Measurements from ENCODE around the gene SIRPA. TPM values are rescaled to one million over a fixed set of nuclear protein-coding genes. Genes with fewer than 3 reads are reported as not detected.

Gene SIRPA
- total RNA-seq, 2 experiments from 2014 or later, result 0.60 to 0.64 TPM

GRCh38 chr20:1933465-1933870 is 38.3 kb downstream of the SIRPA start:
- Mint-ChIP-seq H3K36me3 (ENCODE audit: low read depth) (no peaks in the 10 kb centered on the region), H3K27me3 (peaks cover 62% of the 10 kb centered on the region), H3K4me3 (no peak overlapping the region), H3K4me1 (ENCODE audit: low read depth) (no peaks in the 10 kb centered on the region), H3K9me3 (no peaks in the 10 kb centered on the region), H3K27ac (no peak overlapping the region)
- no peaks in the 10 kb centered on the region for H3K4me1 ChIP-seq (ENCODE audit: insufficient read depth, low read length)
- no peak overlapping the region for H3K4me3 ChIP-seq (ENCODE audit: low read length)
- intact Hi-C loops (cut with DNase I, micrococcal nuclease), result no loop called here
- no peak overlapping the region for H3K27ac ChIP-seq (ENCODE audit: low read depth in 1 of 2, low read length in 2 of 2)
- ChIA-PET CTCF (no interaction called here), POLR2A (no interaction called here)
- ATAC-seq (ENCODE audit: poor library complexity) (no peak), DNase-seq (peak in 1 of 14 experiments; percentile 14)
- TF ChIP-seq CTCF (IDR thresholded peaks at IDR 0.05), result no peak
- H3K9me3 ChIP-seq (ENCODE audit: control insufficient read depth in 1 of 2, insufficient read depth in 1 of 2, low read length in 2 of 2), result no peaks in the 10 kb centered on the region
- peaks cover 9 to 13% of the 10 kb centered on the region in 2 experiments for H3K27me3 ChIP-seq (ENCODE audit: control insufficient read depth in 1 of 2, insufficient read depth in 2 of 2, low read length in 2 of 2)
- H3K36me3 ChIP-seq (ENCODE audit: insufficient read depth, low read length), result no peaks in the 10 kb centered on the region

GRCh38 chr20:1934156-1934555 is 38.9 kb downstream of the SIRPA start:
- H3K27ac Mint-ChIP-seq, result no peak overlapping the region

GRCh38 chr20:1934721-1935573 is 39.7 kb downstream of the SIRPA start:
- Histone ChIP-seq H3K9me3 (ENCODE audit: control insufficient read depth in 1 of 2, insufficient read depth in 1 of 2, low read length in 2 of 2) (no peaks in the 10 kb centered on the region), H3K4me1 (ENCODE audit: insufficient read depth, low read length) (no peaks in the 10 kb centered on the region), H3K4me3 (ENCODE audit: low read length) (no peak overlapping the region), H3K27me3 (ENCODE audit: control insufficient read depth in 1 of 2, insufficient read depth in 2 of 2, low read length in 2 of 2) (peaks cover 8 to 9% of the 10 kb centered on the region in 2 experiments), H3K36me3 (ENCODE audit: insufficient read depth, low read length) (no peaks in the 10 kb centered on the region), H3K27ac (ENCODE audit: low read depth in 1 of 2, low read length in 2 of 2) (no peak overlapping the region)
- no peak overlapping the region for H3K27ac Mint-ChIP-seq
- no peaks in the 10 kb centered on the region for H3K4me1 Mint-ChIP-seq (ENCODE audit: low read depth)
- intact Hi-C loops (cut with DNase I, micrococcal nuclease), result no loop called here
- H3K4me3 Mint-ChIP-seq, result no peak overlapping the region
- H3K9me3 Mint-ChIP-seq, result no peaks in the 10 kb centered on the region
- TF ChIP-seq CTCF (IDR thresholded peaks at IDR 0.05), result no peak
- no peaks in the 10 kb centered on the region for H3K36me3 Mint-ChIP-seq (ENCODE audit: low read depth)
- DNase-seq (peak in 2 of 14 experiments; percentile 28 to 31), ATAC-seq (ENCODE audit: poor library complexity) (no peak)
- ChIA-PET CTCF (no interaction called here), POLR2A (no interaction called here)
- H3K27me3 Mint-ChIP-seq, result peaks cover 50% of the 10 kb centered on the region

More at GRCh38 chr20:1934156-1934555, 38.9 kb downstream of the SIRPA start:
- CTCF ChIA-PET, result no interaction called here
- no peak for TF ChIP-seq CTCF (IDR thresholded peaks at IDR 0.05)
- H3K36me3 ChIP-seq (ENCODE audit: insufficient read depth, low read length), result no peaks in the 10 kb centered on the region
- no peak overlapping the region for H3K4me3 ChIP-seq (ENCODE audit: low read length)
- no peak overlapping the region for H3K27ac ChIP-seq (ENCODE audit: low read depth in 1 of 2, low read length in 2 of 2)
- POLR2A ChIA-PET, result no interaction called here
- no peaks in the 10 kb centered on the region for H3K4me1 ChIP-seq (ENCODE audit: insufficient read depth, low read length)
- intact Hi-C loops (cut with DNase I, micrococcal nuclease), result no loop called here
- ATAC-seq (ENCODE audit: poor library complexity) (no peak), DNase-seq (no peak)
- Mint-ChIP-seq H3K4me3 (no peak overlapping the region), H3K9me3 (no peaks in the 10 kb centered on the region), H3K4me1 (ENCODE audit: low read depth) (no peaks in the 10 kb centered on the region), H3K27me3 (peaks cover 55% of the 10 kb centered on the region), H3K36me3 (ENCODE audit: low read depth) (no peaks in the 10 kb centered on the region)
- H3K9me3 ChIP-seq (ENCODE audit: control insufficient read depth in 1 of 2, insufficient read depth in 1 of 2, low read length in 2 of 2), result no peaks in the 10 kb centered on the region
- peaks cover 9 to 10% of the 10 kb centered on the region in 2 experiments for H3K27me3 ChIP-seq (ENCODE audit: control insufficient read depth in 1 of 2, insufficient read depth in 2 of 2, low read length in 2 of 2)
